NT2/D1 (cell line): ENCODE measurements around the gene CGB2.

Experiments
- SUZ12 ChIP-seq: IDR thresholded peaks from 2 replicates; pipeline ENCODE4 v1.6.1; 2011; ENCODE audit not compliant: insufficient read length, insufficient read depth; ENCODE audit errors: extremely low read depth
- YY1 ChIP-seq: IDR thresholded peaks from 2 replicates; pipeline ENCODE4 v1.6.1; 2011; ENCODE audit not compliant: insufficient read length, insufficient read depth
- ZNF274 ChIP-seq: IDR thresholded peaks from 2 replicates; pipeline ENCODE4 v1.6.1; 2011; ENCODE audit warnings: mild to moderate bottlenecking, low read depth, low read length

GRCh38 chr19:49064029-49064629 is 32.4 kb downstream of the CGB2 start:
- TF ChIP-seq SUZ12, result no peak
- TF ChIP-seq ZNF274, result no peak
- no peak for TF ChIP-seq YY1
